ENCODE measurements around the gene RIN3. TPM values are rescaled to one million over a fixed set of nuclear protein-coding genes. Genes with fewer than 3 reads are reported as not detected.
A peak's percentile ranks its signal among the peaks of the same experiment; 100 is the strongest.

The RIN3 gene
- total RNA-seq, 1 donor from 2014 or later, result 70.6 TPM

- peak in 1 of 2 donors; percentile 27 for ATAC-seq
Observed at GRCh38 chr14:92551044-92551841, 37.7 kb downstream of the RIN3 start.

GRCh38 chr14:92552066-92552465 lies 38.5 kb downstream of the RIN3 start:
- Histone ChIP-seq H3K4me3 (no peak overlapping the region), H3K27ac (no peak overlapping the region), H3K9me3 (no peaks in the 10 kb centered on the region), H3K4me1 (peaks cover 67% of the 10 kb centered on the region), H3K27me3 (ENCODE audit: low read depth) (no peaks in the 10 kb centered on the region), H3K36me3 (peaks cover 10% of the 10 kb centered on the region)
- intact Hi-C loops (cut with DNase I), result no loop called here
- ATAC-seq (no peak), DNase-seq (no peak)
- TF ChIP-seq CTCF (IDR thresholded peaks at IDR 0.05), result no peak

More at GRCh38 chr14:92551044-92551841, 37.7 kb downstream of the RIN3 start:
- Histone ChIP-seq H3K4me1 (peaks cover 67% of the 10 kb centered on the region), H3K36me3 (peaks cover 2% of the 10 kb centered on the region), H3K4me3 (no peak overlapping the region), H3K27ac (no peak overlapping the region), H3K9me3 (no peaks in the 10 kb centered on the region), H3K27me3 (ENCODE audit: low read depth) (no peaks in the 10 kb centered on the region)
- no peak for DNase-seq
- TF ChIP-seq CTCF (IDR thresholded peaks at IDR 0.05), result no peak
- intact Hi-C loops (cut with DNase I), result no loop called here

- H3K36me3 ChIP-seq, result peaks cover 24% of the 10 kb centered on the region
- H3K27ac ChIP-seq, result peak overlapping the region; percentile 53
- DNase-seq, result no peak
- H3K27me3 ChIP-seq (ENCODE audit: low read depth), result no peaks in the 10 kb centered on the region
- H3K9me3 ChIP-seq, result no peaks in the 10 kb centered on the region
- ATAC-seq, result no peak
- H3K4me1 ChIP-seq, result peaks cover 67% of the 10 kb centered on the region
- no peak overlapping the region for H3K4me3 ChIP-seq
- intact Hi-C loops (cut with DNase I), result no loop called here
- no peak for TF ChIP-seq CTCF (IDR thresholded peaks at IDR 0.05)
Observed at GRCh38 chr14:92553438-92553837, 39.9 kb downstream of the RIN3 start.

GRCh38 chr14:92555465-92556111 lies 42.0 kb downstream of the RIN3 start:
- TF ChIP-seq CTCF (IDR thresholded peaks at IDR 0.05), result no peak
- no peaks in the 10 kb centered on the region for H3K9me3 ChIP-seq
- intact Hi-C loops (cut with DNase I), result no loop called here
- no peak overlapping the region for H3K4me3 ChIP-seq
- H3K27me3 ChIP-seq (ENCODE audit: low read depth), result no peaks in the 10 kb centered on the region
- no peak overlapping the region for H3K27ac ChIP-seq
- peaks cover 43% of the 10 kb centered on the region for H3K36me3 ChIP-seq
- ATAC-seq, result no peak
- H3K4me1 ChIP-seq, result peaks cover 48% of the 10 kb centered on the region
- no peak for DNase-seq

- ATAC-seq, result no peak
- intact Hi-C loops (cut with DNase I), result no loop called here
- H3K36me3 ChIP-seq, result peaks cover 44% of the 10 kb centered on the region
- H3K4me1 ChIP-seq, result peaks cover 44% of the 10 kb centered on the region
- no peak overlapping the region for H3K27ac ChIP-seq
- no peak overlapping the region for H3K4me3 ChIP-seq
- H3K9me3 ChIP-seq, result no peaks in the 10 kb centered on the region
- H3K27me3 ChIP-seq (ENCODE audit: low read depth), result no peaks in the 10 kb centered on the region
- no peak for DNase-seq
- no peak for TF ChIP-seq CTCF (IDR thresholded peaks at IDR 0.05)
Observed at GRCh38 chr14:92556255-92556741, 42.7 kb downstream of the RIN3 start.

Measured in lower lobe of right lung (tissue), 2 donors.